ENCODE results near the gene GGA2.

DNA sequence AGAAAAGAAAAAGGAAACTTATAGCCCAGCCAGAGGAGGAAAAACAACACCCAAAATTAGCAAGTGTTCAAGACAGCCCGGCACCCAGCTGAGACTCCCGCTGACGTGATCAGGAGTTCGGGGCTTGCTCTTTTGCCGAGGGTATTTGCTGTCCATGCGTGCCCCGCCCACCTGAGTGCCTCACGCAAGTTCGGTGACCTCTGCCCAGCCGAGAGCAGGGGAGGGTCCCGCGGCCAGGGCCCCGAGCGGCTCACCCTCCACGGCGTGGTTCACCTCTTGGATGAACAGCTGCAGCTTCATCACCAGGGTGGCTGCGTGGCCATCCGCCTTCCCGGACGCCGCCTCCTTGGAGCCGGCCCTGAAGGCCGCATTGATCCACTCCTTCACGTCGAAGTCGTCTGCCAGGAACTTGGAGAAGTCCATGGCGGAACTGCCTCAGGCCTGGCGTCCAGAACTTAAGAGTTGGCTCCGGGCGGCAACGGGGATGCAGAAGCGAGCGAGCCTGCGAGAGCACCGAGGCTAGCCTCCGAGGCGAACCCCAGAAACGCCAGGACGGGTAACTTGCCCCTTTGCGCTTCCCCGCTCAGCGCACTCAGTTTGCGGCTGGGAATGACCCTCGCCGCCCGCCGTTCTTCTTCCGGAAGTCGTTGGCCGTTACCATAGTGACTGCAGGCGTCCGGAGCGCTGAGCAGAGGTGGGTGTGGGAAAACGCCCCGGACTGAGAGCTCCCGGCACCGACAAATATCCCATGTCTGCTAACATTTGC, 57.5 kb downstream of the GGA2 start, which contains the start of gene COG7:
- TF ChIP-seq, protein P1, sequence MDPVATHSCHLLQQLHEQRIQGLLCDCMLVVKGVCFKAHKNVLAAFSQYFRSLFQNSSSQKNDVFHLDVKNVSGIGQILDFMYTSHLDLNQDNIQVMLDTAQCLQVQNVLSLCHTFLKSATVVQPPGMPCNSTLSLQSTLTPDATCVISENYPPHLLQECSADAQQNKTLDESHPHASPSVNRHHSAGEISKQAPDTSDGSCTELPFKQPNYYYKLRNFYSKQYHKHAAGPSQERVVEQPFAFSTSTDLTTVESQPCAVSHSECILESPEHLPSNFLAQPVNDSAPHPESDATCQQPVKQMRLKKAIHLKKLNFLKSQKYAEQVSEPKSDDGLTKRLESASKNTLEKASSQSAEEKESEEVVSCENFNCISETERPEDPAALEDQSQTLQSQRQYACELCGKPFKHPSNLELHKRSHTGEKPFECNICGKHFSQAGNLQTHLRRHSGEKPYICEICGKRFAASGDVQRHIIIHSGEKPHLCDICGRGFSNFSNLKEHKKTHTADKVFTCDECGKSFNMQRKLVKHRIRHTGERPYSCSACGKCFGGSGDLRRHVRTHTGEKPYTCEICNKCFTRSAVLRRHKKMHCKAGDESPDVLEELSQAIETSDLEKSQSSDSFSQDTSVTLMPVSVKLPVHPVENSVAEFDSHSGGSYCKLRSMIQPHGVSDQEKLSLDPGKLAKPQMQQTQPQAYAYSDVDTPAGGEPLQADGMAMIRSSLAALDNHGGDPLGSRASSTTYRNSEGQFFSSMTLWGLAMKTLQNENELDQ (tag by site-specific recombination; IDR thresholded peaks at IDR 0.05; ENCODE audit: low read depth), result no peak
- TF ChIP-seq, protein P2, sequence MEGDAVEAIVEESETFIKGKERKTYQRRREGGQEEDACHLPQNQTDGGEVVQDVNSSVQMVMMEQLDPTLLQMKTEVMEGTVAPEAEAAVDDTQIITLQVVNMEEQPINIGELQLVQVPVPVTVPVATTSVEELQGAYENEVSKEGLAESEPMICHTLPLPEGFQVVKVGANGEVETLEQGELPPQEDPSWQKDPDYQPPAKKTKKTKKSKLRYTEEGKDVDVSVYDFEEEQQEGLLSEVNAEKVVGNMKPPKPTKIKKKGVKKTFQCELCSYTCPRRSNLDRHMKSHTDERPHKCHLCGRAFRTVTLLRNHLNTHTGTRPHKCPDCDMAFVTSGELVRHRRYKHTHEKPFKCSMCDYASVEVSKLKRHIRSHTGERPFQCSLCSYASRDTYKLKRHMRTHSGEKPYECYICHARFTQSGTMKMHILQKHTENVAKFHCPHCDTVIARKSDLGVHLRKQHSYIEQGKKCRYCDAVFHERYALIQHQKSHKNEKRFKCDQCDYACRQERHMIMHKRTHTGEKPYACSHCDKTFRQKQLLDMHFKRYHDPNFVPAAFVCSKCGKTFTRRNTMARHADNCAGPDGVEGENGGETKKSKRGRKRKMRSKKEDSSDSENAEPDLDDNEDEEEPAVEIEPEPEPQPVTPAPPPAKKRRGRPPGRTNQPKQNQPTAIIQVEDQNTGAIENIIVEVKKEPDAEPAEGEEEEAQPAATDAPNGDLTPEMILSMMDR (tag by site-specific recombination; IDR thresholded peaks at IDR 0.05), result no peak
- TF ChIP-seq ZNF140 (tag by site-specific recombination; IDR thresholded peaks at IDR 0.05), result no peak
- TF ChIP-seq SCRT2 (tag by site-specific recombination; IDR thresholded peaks at IDR 0.05), result no peak
- TF ChIP-seq, protein P3, sequence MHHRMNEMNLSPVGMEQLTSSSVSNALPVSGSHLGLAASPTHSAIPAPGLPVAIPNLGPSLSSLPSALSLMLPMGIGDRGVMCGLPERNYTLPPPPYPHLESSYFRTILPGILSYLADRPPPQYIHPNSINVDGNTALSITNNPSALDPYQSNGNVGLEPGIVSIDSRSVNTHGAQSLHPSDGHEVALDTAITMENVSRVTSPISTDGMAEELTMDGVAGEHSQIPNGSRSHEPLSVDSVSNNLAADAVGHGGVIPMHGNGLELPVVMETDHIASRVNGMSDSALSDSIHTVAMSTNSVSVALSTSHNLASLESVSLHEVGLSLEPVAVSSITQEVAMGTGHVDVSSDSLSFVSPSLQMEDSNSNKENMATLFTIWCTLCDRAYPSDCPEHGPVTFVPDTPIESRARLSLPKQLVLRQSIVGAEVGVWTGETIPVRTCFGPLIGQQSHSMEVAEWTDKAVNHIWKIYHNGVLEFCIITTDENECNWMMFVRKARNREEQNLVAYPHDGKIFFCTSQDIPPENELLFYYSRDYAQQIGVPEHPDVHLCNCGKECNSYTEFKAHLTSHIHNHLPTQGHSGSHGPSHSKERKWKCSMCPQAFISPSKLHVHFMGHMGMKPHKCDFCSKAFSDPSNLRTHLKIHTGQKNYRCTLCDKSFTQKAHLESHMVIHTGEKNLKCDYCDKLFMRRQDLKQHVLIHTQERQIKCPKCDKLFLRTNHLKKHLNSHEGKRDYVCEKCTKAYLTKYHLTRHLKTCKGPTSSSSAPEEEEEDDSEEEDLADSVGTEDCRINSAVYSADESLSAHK (tag by site-specific recombination; IDR thresholded peaks at IDR 0.05), result peak; percentile 33; the same call in 1 of the 2 replicates
- TF ChIP-seq ZNF239 (tag by site-specific recombination; IDR thresholded peaks at IDR 0.05), result no peak
- no peak for TF ChIP-seq ZNF530 (tag by site-specific recombination; IDR thresholded peaks at IDR 0.05; ENCODE audit: low read depth)
- no peak for TF ChIP-seq ZNF544 (tag by site-specific recombination; IDR thresholded peaks at IDR 0.05)
- peak; percentile 99 for TF ChIP-seq GLI4 (tag by site-specific recombination; IDR thresholded peaks at IDR 0.05)
- TF ChIP-seq ZNF138 (tag by site-specific recombination; IDR thresholded peaks at IDR 0.05; ENCODE audit: borderline replicate concordance), result no peak
- peak; percentile 87 for TF ChIP-seq ZNF600 (tag by site-specific recombination; IDR thresholded peaks at IDR 0.05)
- TF ChIP-seq, protein P4, sequence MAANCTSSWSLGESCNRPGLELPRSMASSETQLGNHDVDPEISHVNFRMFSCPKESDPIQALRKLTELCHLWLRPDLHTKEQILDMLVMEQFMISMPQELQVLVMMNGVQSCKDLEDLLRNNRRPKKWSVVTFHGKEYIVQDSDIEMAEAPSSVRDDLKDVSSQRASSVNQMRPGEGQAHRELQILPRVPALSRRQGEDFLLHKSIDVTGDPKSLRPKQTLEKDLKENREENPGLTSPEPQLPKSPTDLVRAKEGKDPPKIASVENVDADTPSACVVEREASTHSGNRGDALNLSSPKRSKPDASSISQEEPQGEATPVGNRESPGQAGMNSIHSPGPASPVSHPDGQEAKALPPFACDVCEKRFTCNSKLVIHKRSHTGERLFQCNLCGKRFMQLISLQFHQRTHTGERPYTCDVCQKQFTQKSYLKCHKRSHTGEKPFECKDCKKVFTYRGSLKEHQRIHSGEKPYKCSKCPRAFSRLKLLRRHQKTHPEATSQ (tag by site-specific recombination; IDR thresholded peaks at IDR 0.05), result peak; percentile 94
- peak; percentile 88 for TF ChIP-seq ZNF324 (tag by site-specific recombination; IDR thresholded peaks at IDR 0.05)

Data from HEK293 (cell line).